Head of caudate nucleus (tissue), 42 donors: ENCODE data around the gene KANSL1L.
"Not testable (repeated sequence)": the region's sequence is repeated elsewhere in the genome, so short reads cannot be mapped to it uniquely, and the experiment has no call there.

Source experiments
- DNase-seq, 42 donors: peaks; one replicate each; pipeline versions ENCODE4 v3.0.0 to v3.0.0-alpha.2; 2020 to 2021; ENCODE audit warnings: mixed read lengths in 7 of 42
- intact Hi-C: fragments of 100-400 bp; cut with DNase I; formaldehyde crosslinking; loops from one replicate; pipeline ENCODE4 v1.15.0; 2022

Gene KANSL1L

DNA sequence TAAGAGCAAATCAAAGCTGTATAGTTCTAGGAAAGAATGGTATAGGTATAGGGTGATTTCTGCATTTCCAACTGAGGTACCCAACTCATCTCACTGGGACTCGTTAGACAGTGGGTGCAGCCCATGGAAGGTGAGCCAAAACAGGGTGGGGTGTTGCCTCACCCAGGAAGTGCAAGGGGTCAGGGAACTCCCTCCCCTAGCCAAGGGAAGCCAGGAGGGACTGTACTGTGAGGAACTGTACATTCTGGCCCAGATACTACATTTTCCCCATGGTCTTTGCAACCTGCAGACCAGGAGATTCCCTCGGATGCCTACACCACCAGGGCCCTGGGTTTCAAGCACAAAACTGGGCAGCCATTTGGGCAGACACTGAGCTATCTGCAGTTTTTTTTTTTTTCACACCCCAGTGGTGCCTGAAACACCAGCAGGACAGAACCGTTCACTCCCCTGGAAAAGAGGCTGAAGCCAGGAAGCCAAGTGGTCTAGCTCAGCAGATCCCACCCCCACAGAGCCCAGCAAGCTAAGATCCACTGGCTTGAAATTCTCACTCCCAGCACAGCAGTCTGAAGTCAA, 9.9 kb upstream of the KANSL1L start:
- intact Hi-C loops, DNase-seq: not testable (repeated sequence)

DNA sequence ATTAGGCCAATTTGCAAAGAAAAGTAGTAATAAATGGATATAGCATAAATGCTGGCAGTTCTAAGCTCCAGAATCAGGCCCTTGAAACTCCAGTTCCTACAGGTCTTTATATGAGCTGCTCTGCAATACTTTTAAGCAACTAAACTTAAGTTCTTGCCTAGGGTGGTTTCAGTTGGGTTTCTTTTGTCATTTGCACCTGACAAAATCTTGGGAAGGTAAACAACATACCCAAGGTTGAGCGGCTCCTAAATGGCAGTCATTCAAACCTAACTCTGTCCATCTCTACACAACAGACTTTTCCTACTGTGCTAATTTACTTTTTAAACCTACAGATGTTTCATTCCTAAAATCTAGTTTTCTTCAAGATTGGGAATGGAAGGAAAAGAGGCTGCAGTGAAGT, 9.3 kb upstream of the KANSL1L start:
- no peak for DNase-seq
- intact Hi-C loops = no loop called here

DNA sequence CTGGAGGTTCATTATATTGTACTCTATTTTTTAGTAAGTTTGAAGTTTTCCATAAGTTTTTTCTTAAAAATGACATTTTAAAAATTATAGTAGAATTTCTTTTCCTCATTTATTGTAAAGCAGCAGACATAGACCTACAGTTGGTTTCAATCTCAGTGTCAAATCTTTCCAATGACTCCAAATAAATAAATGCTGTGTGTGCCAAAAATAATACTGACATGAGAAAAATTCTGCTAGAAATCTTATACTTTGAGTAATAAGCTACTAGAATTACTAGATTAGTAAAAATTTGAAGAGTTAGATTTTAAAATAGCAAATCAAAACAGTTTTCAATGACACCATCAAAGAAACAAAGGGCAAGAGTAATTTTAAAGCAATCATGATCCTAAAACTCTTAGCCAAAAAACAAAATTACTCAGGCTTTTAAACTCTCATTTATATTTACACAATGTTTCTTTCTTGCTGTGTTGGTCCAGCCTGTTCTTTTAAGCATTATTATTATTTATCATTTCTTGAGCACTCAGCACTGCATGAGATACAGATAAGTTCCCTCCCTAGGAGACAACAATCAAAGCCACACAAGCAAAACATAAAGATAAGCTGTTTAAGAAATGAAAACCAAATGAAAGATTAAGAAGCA, 8.3 kb upstream of the KANSL1L start:
- no peak for DNase-seq
- intact Hi-C loops = no loop called here

DNA sequence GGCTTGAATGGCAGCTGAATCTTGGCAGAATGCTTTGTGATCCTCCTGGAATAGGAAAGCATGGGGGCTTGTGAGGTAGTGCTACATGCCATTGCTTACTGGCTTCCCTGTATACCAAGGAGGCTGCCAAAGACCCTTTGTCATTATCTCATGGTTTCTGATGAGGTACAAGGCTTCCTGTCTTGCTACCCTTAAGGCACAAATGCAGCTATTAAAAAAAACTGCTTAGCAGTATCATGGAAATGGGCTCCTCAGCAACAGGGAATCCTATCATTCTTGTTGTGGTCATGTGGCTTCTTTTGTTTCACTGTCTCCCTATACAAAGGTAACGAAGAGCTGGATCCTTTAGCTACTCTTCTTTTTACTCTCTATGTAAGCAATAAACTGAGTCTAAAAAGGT, 6.6 kb upstream of the KANSL1L start:
- intact Hi-C loops = no loop called here
- no peak for DNase-seq

DNA sequence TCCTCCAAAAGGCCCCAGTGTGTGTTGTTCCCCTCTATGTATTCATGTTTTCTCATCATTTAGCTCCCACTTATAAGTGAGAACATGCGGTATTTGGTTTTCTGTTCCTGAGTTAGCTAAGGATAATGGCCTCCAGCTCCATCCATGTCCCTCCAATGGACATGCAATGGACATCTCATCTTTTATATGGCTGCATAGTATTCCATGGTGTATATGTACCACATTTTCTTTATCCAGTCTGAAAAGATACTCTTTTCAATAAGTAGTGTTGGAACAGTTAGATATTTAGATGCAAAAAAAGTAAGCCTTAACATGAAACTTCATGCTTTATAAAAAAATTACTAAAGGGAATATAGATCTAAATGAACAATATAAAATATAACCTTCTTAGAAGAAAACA, 5.9 kb upstream of the KANSL1L start:
- DNase-seq, intact Hi-C loops: not testable (repeated sequence)

DNA sequence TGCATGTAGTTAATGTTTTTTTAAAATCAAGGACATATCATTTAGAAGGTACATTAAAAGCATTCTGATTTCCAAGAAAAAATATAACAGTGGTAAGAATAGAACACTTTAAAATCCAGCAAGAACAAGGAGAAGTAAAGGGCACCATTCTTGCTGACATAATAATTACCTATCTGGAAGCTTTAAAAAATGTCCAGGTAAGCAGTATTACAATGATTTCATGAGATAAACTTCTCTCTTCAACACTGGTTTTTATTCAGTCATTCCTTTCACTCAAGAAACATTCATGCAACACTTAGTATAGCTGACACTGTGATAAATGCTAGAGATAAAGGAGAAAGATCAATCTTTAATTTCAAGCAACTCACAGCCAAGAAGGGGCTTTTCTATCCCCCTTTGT, 2.9 kb upstream of the KANSL1L start:
- no peak for DNase-seq
- intact Hi-C loops = loop anchor here (5.0 kb wide), 2 partner anchors 172 to 242 kb away; partner anchors contain the start of gene RPE

DNA sequence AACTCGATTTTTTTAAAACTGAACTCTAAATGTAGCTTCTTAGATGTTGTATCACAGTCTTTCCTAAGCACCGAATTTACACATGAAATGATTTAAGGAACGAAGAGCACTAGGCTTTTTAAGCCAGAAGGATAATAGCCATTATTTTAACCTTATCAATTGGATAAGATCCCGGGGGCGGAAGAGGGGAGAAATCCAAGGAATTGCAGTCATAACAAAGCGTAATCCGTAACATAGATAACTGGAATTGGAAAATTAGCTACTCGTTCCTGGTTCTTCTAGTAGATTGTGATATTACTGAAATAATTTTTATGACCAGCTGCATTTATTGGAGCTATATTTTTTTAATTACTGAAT, 988 bp upstream of the KANSL1L start:
- DNase-seq = no peak
- intact Hi-C loops = loop anchor here (5.0 kb wide), 2 partner anchors 170 to 240 kb away; partner anchors contain the start of gene RPE

DNA sequence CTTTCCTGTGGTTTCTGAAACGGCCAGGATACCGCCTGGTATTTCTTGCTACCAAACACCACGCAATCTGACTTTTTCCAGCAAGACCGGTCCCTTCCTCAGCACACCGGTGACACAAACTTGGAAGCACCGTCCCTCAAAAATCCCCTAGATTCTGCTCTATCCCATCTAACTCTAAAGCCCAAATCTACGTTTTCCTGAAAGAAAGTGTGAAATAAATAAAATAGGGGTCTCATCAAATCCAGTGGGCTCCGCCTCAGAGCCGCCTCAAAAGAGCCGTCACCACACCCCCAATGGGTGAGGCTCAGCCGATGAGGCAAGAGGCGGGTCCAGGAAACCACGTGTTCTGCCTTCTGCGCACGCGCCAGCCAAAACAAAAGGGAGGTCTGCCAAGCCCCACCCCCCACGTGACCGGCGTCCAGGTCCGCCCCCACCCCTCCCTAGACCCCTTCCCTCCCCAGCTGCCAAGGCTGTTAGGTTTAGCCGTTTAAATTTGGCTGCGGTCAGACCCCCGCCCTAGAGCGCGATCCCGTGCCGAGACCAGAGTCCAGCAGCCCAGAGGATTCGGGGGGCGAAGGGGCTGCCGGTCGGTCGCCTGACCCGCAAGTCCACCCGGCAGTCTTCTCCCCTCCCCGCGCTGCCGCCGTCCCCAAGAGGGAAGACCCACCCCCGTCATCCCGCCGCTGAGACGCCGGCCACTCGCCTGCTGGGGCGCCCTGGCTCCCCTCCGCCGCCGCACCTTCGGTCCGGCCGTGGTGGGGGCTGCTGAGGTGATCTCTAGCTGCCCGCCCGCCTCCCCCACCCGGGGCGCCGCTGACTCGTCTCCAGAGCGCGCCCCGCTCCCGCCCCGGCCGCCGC, 534 bp downstream of the KANSL1L start:
- intact Hi-C loops = loop anchor here (5.0 kb wide), 2 partner anchors 168 to 238 kb away; partner anchors contain the start of gene RPE
- peak; percentile 91 to 99 (median 96) for DNase-seq

DNA sequence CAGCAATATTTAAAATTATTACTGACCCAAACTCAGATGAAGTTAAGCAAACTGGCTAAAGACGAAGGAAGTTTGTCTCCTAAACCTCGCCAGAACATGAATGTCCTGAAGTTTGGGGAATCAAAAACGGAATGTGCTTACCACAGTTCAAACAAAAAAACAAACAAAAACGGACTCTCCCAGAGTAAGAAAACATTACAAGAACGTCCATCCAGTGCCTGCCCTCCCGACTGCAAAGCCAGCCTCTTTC, 1.1 kb downstream of the KANSL1L start:
- intact Hi-C loops = loop anchor here (5.0 kb wide), 2 partner anchors 168 to 238 kb away; partner anchors contain the start of gene RPE
- no peak for DNase-seq

DNA sequence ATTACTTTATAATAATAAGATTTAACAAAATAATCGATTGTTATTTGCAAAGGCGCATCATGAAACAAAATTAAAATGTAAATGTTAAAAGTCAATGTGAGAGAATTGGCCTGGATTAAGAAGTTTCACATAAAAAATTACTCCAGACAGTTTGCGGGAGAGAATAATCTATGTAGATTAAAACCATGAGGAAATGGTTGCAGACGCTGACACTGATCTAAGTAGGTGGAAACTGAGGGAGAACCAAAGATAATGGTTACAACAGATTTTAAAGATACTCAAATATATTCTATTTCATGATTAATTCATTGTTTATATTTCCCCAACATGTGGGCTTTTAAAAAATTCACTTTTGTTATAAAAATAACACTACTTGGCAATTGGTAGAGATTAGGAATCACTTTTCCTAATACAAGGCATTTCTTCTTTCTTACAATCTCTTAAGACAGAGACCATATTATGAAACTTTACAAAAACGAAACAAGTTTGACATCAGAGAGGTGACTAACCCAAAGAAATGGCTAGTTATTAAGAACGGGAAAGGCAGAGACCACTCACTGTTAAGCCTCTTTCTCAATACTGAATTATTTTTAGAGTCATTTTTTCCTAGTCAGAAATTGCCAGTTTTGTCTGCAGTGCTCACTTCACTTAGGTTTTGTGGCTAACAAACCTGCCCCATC, 1.6 kb downstream of the KANSL1L start:
- DNase-seq = peak in 1 of 42 donors; percentile 4
- intact Hi-C loops = loop anchor here (5.0 kb wide), 2 partner anchors 167 to 237 kb away; partner anchors contain the start of gene RPE

DNA sequence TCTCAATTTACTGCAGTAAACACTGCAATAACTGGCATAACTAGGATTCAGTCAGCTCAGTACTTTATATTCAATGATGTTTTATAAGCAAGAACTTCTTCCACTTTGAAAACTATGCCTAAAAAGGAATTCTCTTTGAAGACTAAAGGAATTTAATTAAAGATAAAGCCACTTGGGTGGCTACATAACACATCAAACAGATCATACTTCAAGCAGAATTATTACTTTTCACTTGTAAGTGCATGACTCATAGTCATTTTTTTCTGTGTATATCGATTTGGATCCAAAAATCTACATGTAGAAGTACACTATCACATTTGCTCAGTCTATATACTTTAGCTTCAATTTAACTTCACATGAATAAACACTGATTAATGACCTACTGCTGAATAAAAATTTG, 4.0 kb downstream of the KANSL1L start:
- DNase-seq = no peak
- intact Hi-C loops = no loop called here

DNA sequence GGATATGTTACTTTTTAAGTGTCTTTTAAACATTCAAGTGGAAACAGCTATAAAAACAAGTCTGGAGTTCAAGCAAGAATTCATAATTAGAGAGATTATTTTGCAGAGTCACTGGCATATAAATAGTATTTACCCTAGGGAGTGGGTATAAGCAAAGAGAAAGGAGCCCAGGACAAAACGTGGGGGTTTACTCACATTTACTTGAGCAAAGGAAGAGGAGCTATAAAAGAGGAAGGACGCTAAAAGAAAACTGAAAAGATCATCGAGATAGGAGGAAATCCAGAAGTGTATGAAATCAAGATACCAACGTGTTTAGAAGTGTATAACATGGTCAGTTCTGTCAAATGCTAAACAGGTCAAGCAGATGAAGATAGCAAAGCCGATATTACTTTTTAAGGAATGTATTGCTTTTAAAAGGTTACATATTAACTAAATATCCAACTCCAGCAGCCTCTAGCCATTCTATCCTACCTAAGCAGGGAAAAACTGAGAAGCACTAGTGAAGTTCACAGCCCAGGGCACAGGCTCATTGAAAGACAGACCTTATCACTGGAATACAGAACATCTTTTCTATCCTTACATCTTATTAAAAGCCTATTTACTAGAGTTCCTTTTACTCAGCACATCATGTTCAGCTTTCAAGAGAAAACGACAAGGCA, 8.6 kb downstream of the KANSL1L start:
- intact Hi-C loops = no loop called here
- DNase-seq = no peak

DNA sequence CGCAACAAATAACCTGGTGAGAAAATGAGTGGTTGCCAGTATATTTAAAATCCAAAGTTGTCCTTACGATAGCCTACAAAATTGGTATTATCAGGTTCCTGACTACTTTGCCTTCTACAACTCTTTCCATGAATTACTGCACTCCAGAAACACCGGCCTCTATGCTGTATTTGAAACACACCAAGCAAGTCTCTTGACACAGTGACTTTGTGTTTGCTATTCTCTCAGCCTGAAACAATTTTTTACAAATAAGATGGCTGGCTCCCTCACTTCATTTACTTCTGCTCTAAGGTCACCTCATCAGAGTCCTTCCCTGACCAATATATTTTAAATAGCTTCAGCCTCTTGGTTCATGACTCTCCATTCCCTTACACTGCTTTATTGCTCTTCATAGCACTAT, 12.2 kb downstream of the KANSL1L start:
- no peak for DNase-seq
- intact Hi-C loops = no loop called here

DNA sequence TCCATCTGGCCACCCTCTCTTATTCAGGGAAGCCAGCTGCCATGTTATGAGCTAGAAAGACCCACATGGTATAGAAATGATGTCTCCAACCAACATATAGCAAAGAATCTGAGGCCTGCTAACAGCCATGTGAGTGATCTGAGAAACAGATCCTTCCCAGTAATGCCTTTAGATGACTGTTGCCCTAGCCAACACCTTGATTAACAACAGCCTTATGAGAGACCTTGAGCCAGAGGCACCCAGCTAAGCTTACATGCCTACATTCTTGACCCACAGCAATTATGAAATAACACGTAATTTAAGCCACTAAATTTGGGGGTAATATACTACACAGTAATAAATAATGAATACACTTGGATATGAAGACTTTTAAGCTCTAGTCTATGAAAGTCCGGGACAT, 13.0 kb downstream of the KANSL1L start:
- intact Hi-C loops = no loop called here
- no peak for DNase-seq

DNA sequence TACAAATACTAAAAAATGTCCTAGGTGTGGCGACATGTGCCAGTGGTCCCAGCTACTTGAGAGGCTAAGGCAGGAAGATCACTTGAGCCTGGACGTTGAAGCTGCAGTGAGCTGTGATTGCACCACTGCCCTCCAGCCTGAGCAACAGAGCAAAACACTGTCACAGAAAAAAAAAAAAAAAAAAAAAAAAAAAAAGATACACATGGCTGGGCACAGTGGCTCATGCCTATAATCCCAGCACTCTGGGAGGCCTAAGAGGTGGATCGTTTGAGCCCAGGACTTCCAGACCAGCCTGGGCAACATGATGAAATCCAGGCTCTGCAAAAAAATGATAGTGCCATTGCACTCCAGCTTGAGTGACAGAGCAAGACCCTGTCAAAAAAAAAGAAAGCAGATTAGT, 13.7 kb downstream of the KANSL1L start:
- DNase-seq = no peak
- intact Hi-C loops = no loop called here

DNA sequence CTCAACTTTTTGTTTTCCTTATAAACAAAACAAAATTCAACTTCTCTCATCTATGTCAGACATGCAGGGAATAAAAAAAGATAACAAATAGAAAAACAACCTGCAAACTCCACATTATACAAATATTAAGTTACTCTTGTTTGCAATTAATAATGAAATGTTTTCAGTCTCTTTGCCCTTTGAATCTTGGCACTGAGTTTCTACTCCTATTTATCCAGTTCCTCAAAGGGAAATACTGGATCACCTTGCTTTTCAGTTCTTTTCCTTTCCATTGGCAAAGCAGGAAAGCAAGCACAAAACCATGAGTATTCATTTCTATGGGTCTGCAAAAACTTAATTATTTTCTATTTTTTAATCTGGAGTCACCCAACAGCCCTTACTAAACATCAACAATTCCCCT, 23.6 kb downstream of the KANSL1L start:
- no peak for DNase-seq
- intact Hi-C loops = no loop called here

DNA sequence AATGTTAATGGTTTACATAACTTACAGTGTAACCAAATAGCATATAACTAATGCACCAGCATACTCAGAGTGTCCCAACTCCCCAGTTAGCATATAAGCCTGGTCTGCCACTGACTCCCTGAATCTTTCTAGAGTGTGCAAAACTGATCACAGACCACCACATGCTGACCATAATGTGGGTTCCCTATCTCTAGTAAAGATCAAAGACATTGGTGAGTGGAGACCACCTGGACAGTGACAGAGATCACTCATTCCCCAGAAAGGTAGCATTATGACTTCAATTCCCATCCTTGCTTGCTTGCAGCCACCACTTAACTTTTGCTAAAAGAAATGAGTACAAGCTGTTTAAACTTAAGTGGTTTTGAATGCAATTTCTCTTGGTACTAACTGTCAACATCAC, 39.0 kb downstream of the KANSL1L start:
- intact Hi-C loops = no loop called here
- DNase-seq = no peak

DNA sequence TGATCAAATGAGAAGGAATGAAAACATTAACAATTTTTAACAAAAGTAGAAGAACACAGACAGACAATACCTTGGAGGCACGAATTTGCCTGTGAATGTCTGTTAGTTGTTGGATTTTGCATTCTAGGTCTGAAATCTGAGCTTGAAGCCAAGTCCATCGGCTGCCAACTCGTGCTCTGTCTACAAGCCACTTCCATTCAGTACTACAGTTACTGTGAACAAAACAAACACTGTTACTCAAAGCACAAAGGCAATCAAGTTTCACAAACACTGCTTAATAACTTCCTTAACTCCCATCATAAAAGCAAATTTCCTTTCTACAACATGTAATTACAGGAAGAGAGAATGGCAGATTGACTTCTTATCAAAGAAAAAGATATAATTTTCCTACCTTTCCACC, 42.2 kb downstream of the KANSL1L start:
- intact Hi-C loops = no loop called here
- no peak for DNase-seq

DNA sequence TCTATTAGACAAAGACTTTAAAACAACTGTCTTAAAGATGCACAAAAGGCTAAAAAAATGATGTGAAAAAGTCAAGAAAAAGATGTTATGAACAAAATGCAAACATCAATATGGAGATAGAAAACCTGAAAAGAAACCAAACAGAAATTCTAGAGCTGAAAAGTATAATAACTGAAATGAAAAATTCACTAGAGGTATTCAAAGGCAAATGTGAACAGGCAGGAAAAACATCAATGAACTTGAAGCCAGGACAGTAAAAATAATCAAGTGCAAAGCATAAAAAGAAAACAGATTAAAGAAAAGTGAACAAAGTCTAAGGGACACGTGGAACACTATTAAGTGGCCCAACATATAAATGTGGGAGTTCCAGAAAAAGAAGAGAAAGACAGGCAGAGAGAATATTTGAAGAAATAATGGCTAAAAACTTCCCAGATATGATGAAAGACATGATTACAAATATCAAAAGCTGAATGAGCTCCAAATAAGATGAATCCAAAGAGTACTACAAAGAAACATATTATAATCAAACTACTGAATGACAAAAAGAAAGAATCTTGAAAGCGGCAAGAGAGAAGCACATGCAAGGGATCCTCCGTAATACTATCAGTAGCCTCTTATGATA, 57.5 kb downstream of the KANSL1L start:
- DNase-seq = no peak
- intact Hi-C loops = no loop called here
